PFSK-1 (cell line): ENCODE results near the gene LRP3.

Source experiments
- FOXP2 ChIP-seq: optimal IDR thresholded peaks from 2 replicates; pipeline ENCODE3; 2011; ENCODE audit warnings: borderline replicate concordance, control low read depth, inconsistent platforms; ENCODE audit not compliant: insufficient read depth; ENCODE audit errors: extremely low read length, extremely low read depth
- POLR2AphosphoS5 ChIP-seq: IDR thresholded peaks from 2 replicates; pipeline ENCODE4 v1.6.1; 2012; ENCODE audit warnings: low read depth, mild to moderate bottlenecking, control low read depth, low read length, moderate library complexity
- REST ChIP-seq, 2 experiments: IDR thresholded peaks; 2 replicates each; pipeline versions ENCODE4 v1.6.1 to v1.8.0; 2011 to 2012; ENCODE audit warnings: low read depth in 2 of 2, low read length in 2 of 2, control low read depth in 1 of 2, inconsistent platforms in 1 of 2, mild to moderate bottlenecking in 1 of 2, moderate library complexity in 1 of 2; ENCODE audit not compliant: insufficient read depth in 1 of 2
- SIN3A ChIP-seq: IDR thresholded peaks from 2 replicates; pipeline ENCODE4 v1.6.1; 2012; ENCODE audit warnings: mild to moderate bottlenecking, low read length, moderate library complexity, borderline replicate concordance; ENCODE audit not compliant: insufficient read depth
- TAF1 ChIP-seq: IDR thresholded peaks from 2 replicates; pipeline ENCODE4 v1.6.1; 2012; ENCODE audit warnings: low read length, control low read depth, borderline replicate concordance; ENCODE audit not compliant: insufficient read depth

GRCh38 chr19:33247441-33247819, 53.3 kb downstream of the LRP3 start:
- no peak for TF ChIP-seq REST (IDR thresholded peaks at IDR 0.05; ENCODE audit: insufficient read depth in 1 of 2, low read depth in 2 of 2, low read length in 2 of 2)
- TF ChIP-seq POLR2AphosphoS5 = no peak
- no peak for TF ChIP-seq SIN3A
- no peak for TF ChIP-seq TAF1
- no peak for TF ChIP-seq FOXP2
